GM21786 (cell line): Measurements from ENCODE around the gene CHEK1.
"Not testable (repeated sequence)": the region's sequence is repeated elsewhere in the genome, so short reads cannot be mapped to it uniquely, and the experiment has no call there.

ENCODE experiments used
- ATAC-seq: cut with Tn5 transposase; IDR thresholded peaks from one replicate; pipeline ENCODE4 v1.9.1; 2021; ENCODE audit not compliant: unreplicated experiment

CHEK1 gene

GRCh38 chr11:125624756-125625213 lies at the start of gene CHEK1:
Gene CHEK1 (plus strand): TSS chr11:125625163. CDS start chr11:125626769, 1,606 bp downstream.
- no peak for ATAC-seq

DNA sequence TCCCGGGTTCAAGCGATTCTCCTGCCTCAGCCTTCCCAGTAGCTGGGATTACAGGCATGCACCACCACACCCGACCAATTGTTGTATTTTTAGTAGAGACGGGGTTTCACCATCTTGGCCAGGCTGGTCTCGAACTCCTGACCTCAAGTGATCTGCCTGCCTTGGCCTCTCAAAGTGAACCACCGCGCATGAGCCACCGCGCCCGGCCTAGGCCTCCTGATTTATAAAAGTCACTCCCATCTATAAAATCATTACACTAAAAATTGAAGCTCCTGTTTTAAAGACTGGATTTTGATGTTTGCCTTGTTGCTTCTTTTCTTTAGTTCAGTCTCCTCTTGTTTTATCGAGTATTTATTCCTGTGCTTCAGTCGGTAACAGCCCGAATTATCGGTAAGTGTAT lies 47.8 kb upstream of the CHEK1 start:
- ATAC-seq, result not testable (repeated sequence)

GRCh38 chr11:125578783-125579182 lies 46.2 kb upstream of the CHEK1 start:
- no peak for ATAC-seq

GRCh38 chr11:125579811-125580210 lies 45.2 kb upstream of the CHEK1 start:
- no peak for ATAC-seq

DNA sequence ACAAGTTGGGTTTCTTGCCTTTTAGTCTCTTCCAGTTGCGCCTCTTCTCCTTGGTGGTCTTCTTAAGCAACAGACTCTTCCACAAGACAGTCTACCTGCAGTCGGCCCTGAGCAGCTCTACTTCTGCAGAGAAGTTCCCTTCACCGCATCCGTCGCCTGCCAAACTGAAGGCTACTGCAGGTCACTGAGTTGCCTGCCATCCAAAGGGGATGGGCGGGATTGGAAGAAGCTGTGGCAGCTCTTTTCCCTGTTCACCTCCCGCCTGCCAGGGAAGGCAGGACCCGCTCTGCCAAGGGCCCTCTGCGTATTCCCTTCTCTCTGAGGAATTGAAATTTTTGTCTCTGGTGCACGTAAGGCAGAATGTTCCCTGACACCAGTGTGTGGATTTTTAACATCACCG lies 41.5 kb upstream of the CHEK1 start:
- no peak for ATAC-seq

- ATAC-seq, result no peak
Measured at GRCh38 chr11:125585487-125585886, 39.5 kb upstream of the CHEK1 start.

DNA sequence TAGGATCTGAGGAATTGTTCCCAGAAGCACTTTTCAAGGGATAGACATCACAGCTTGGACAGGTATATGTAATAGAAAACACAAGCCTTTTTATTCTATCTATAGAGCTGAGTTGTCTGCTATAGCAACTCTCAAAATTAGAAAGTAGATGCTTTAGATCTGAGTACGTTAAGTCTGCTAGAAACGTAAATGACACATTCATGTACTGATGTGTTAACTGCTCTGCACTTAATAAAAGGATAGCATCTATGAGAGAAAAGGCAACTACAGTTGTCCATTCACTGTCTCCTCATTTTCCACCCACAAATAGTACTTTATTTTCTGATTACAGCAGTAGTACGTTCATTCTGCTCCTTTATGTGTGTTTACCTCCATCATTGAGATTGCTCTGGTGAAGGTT lies 38.3 kb upstream of the CHEK1 start:
- ATAC-seq, result no peak

- no peak for ATAC-seq
Measured at GRCh38 chr11:125587480-125587879, 37.5 kb upstream of the CHEK1 start.

DNA sequence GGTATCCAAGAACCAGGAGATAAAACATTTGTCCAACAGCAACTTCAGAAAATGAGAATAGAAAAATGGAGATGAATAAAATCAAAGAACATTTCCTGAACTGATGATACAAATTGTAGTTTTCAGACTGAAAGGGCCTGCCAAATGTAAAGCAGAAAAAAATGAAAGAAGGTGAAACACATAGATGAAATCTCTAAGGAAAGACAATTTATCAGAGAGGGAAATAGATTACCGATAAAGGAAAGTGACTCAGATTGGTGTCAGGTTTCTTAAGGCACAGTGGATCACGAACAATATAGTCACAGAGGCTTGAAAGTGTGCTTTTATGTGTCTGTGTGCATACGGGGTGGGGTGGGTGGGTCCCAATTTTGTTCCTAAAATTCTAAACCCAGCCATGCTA lies 36.5 kb upstream of the CHEK1 start:
- ATAC-seq, result no peak

DNA sequence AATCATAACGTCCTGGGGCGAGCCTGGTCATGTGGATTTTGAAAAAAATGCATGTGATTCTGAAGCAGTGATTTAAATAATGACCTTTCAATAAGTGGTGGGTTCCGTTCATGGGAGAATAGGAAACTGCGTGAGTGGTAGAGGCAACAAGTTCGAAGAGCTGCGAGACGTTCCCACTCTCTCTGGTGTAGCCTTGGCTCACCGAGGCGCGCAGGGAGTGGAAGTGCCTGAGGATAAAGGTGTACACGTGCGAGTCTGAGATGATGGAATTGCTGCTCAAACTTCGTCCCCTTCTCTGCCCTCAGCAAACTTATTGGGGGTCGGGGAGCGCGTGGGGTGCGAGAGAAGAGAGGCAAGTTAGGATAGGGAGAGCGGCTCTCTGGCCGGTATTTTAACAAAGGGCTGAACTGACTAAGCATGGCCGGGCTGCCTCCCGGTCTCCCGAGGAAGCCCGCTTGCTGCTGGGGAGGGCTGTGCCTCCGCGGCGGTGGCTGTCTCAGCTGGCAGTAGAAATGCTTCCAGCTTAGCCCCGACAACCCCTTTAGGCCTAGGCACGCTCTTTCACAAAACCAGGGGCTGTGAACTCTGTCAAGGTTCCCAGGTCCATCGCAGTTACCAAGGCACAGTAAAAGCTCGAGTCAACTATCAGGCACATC lies 33.2 kb upstream of the CHEK1 start:
- ATAC-seq, result peak; percentile 12

- peak; percentile 96 for ATAC-seq
Measured at GRCh38 chr11:125592305-125593113, 32.5 kb upstream of the CHEK1 start, which contains the start of gene STT3A. Gene STT3A (plus strand): TSS chr11:125592852. CDS start chr11:125595916, 3,064 bp downstream.

DNA sequence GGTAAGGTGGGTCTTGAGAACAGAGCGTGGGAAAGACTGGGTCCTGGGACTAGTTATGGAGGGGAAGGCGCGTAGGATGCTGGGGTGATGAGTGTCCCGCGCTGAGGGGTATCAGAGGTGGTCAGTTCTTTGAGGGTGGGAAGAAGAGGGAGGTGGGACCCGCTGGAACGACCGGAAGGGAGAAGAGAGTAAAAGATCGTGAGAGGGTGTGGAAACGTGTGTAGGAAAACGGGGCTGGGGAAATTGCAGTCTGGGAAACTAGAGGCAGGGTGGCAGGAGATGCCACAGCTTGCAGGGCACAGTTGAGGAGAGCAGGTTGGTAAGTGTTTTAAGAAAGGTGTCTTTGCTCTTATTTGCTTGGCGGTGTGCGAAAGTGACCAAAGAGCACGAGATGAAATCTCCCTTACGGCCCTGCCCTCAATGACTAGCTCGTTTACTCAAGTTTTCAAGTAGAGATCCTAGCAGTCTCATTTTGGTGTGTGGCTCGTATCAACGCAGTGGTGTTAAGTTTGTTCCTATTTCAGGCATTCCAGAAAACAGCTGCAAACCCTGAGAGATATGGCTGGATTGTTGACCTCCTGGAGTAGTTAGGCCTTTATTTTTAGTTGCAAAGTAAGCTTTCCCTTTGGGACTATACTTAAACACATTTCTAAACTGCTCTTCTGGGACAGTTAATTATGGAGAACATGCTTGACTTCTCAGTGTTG lies 31.7 kb upstream of the CHEK1 start:
- no peak for ATAC-seq

DNA sequence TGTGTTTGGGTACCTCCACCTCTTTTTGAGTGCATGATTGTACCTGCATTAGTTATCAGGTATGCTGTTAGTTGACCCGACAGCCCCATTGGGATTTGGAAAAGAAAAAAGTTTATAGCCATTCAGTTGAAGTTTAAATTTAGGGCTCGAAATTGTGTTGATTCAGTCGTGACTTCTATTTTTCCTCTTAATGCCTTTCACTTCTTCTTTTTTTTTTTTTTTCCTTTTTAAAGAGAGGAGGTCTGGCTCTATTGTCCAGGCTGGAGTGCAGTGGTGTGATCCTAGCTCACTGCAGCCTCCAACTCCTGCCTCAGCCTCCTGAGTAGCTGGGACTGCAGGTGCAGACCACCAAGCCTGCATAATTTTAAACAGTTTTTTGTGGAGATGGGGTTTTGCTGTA lies 30.0 kb upstream of the CHEK1 start:
- no peak for ATAC-seq

GRCh38 chr11:125600663-125601062 lies 24.3 kb upstream of the CHEK1 start:
- ATAC-seq, result no peak

GRCh38 chr11:125603207-125603606 lies 21.8 kb upstream of the CHEK1 start:
- no peak for ATAC-seq

GRCh38 chr11:125605417-125605816 lies 19.5 kb upstream of the CHEK1 start:
- ATAC-seq, result no peak

DNA sequence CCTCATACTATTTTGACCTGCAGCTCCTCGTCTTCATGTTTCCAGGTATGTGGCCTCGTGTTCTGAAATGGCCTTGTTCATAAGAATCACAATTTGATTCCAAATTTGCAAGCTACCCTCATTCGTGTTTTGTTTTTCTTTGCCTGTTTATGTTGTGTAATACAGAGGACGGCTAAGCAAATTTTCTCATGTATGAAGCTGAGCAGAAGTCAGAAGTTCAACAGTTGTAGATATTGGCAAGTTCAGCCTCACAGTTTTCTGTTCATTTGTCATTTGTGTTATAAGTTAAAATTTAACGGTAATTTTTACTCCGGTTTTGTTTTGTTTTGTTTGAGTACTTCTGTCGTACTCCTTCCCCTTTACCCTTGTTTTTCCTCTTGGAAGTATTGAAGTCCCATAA lies 15.4 kb upstream of the CHEK1 start:
- ATAC-seq, result no peak

- no peak for ATAC-seq
Measured at GRCh38 chr11:125618383-125618782, 6.6 kb upstream of the CHEK1 start.

DNA sequence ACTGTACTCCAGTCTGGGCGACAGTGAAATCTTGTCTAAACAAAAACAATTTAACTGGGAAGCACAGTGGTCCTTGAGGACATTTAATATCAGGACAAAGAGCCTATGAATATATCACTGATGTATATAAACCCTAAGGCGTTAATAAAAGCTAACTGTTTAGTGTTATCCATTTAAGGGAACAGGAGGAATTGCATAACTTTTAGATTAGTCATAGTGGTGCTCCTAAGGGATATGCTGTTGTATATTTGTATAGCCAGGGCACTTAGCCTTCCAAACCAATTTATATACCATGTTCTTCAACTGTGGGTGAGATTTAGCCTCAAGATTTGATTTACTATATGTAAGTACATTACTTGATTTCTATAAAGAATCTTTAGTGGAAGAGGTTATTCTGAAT lies 3.0 kb upstream of the CHEK1 start:
- no peak for ATAC-seq

DNA sequence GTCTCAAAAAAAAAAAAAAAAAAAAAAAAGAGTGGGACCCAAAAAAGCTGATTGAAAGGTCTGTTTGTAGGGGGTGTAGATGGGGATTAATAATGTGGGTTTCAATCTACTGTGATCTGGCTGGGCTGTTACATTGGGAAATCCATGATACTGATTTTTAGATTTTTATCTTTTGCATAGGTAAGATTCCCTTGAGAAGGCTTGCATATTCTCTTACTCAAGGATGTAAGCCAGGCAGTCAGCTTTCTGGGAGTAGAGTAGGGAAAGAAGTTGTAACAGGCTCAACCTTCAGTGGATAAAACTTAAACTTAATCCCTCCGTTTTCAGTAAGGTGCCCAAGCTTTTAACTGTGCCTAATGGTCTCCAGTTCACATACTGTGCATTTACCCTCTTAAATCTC lies 1.9 kb upstream of the CHEK1 start:
- ATAC-seq, result no peak

- no peak for ATAC-seq
Measured at GRCh38 chr11:125625225-125625629, 264 bp downstream of the CHEK1 start.
